CD4-positive, alpha-beta T cell (primary cell): ENCODE results near the gene CYTIP. TPM values are rescaled to one million over a fixed set of nuclear protein-coding genes. Genes with fewer than 3 reads are reported as not detected.

Experiments
- ATAC-seq: fragments of 200-7000 bp; cut with Tn5 transposase; one replicate; pipeline ENCODE4 v1.10.0; 2022; ENCODE audit warnings: mild to moderate bottlenecking; ENCODE audit not compliant: poor library complexity
- CTCF ChIA-PET: fragments of 350-600 bp; sonication (Branson Sonifier 250); formaldehyde crosslinking; loops from one replicate; lab custom pipeline; 2021; ENCODE audit warnings: antibody characterized with exemption, inconsistent platforms; lab: Charles Lee
- POLR2A ChIA-PET: fragments of 350-600 bp; sonication (Branson Sonifier 250); formaldehyde crosslinking; loops from one replicate; lab custom pipeline; 2021; ENCODE audit warnings: antibody characterized with exemption, inconsistent platforms; lab: Charles Lee
- DNase-seq, 14 experiments: peaks; one replicate each; pipeline ENCODE4 v3.0.0-alpha.2; 2013 to 2020; ENCODE audit warnings: mixed read lengths in 2 of 14
- H3K27ac ChIP-seq, 2 donors: one replicate each; pipeline versions ENCODE4 v1.5.1 to v1.7.0; 2013; ENCODE audit warnings: low read length in 2 of 2, low read depth in 1 of 2, mild to moderate bottlenecking in 1 of 2
- H3K27me3 ChIP-seq, 2 experiments: 1 replicate in 1 of 2; 2 replicates in 1 of 2; pipeline versions ENCODE4 v1.6.1 to v1.7.0; 2013; ENCODE audit warnings: low read length in 2 of 2, control low read depth in 1 of 2, mild to moderate bottlenecking in 1 of 2, moderate library complexity in 1 of 2; ENCODE audit not compliant: insufficient read depth in 2 of 2, control insufficient read depth in 1 of 2
- H3K36me3 ChIP-seq: one replicate; pipeline ENCODE4 v1.6.1; 2013; ENCODE audit warnings: low read length, control low read depth; ENCODE audit not compliant: insufficient read depth
- H3K4me1 ChIP-seq: one replicate; pipeline ENCODE4 v1.6.1; 2013; ENCODE audit warnings: low read length, control low read depth; ENCODE audit not compliant: insufficient read depth
- H3K4me3 ChIP-seq: one replicate; pipeline ENCODE4 v1.5.1; 2013; ENCODE audit warnings: mild to moderate bottlenecking, low read length, moderate library complexity
- H3K9me3 ChIP-seq, 2 experiments: 1 replicate in 1 of 2; 2 replicates in 1 of 2; pipeline versions ENCODE4 v1.6.1 to v1.7.0; 2013; ENCODE audit warnings: low read length in 2 of 2, mild to moderate bottlenecking in 2 of 2, control low read depth in 1 of 2, moderate library complexity in 1 of 2; ENCODE audit not compliant: control insufficient read depth in 1 of 2, insufficient read depth in 1 of 2
- H3K27ac Mint-ChIP-seq: one replicate; pipeline ENCODE4 v1.8.0; 2020; ENCODE audit warnings: mixed read lengths
- H3K27me3 Mint-ChIP-seq: one replicate; pipeline ENCODE4 v1.8.0; 2021; ENCODE audit warnings: mixed read lengths
- H3K36me3 Mint-ChIP-seq: one replicate; pipeline ENCODE4 v1.8.0; 2021; ENCODE audit warnings: low read depth, mixed read lengths
- H3K4me1 Mint-ChIP-seq: one replicate; pipeline ENCODE4 v1.8.0; 2021; ENCODE audit warnings: low read depth, mixed read lengths
- H3K4me3 Mint-ChIP-seq: one replicate; pipeline ENCODE4 v1.8.0; 2020; ENCODE audit warnings: mild to moderate bottlenecking, mixed read lengths
- H3K9me3 Mint-ChIP-seq: one replicate; pipeline ENCODE4 v1.8.0; 2020; ENCODE audit warnings: mixed read lengths
- CTCF ChIP-seq: fragments of 200-600 bp; IDR thresholded peaks from one replicate; pipeline ENCODE4 v1.8.0; 2022; ENCODE audit warnings: antibody characterized with exemption, mild to moderate bottlenecking
- intact Hi-C, 2 experiments: fragments of 100-400 bp; cut with DNase I in 1 of 2; cut with micrococcal nuclease in 1 of 2; formaldehyde crosslinking; loops; one replicate each; pipeline versions ENCODE4 v1.15.1 to v1.9.0; 2023 to 2025; cut with DNase I, micrococcal nuclease
- total RNA-seq, 174 experiments: library from RNA in 2 of 174; stranded (reverse) in 2 of 174; gene quantifications; one replicate each; pipeline ENCODE4 v1.2.3 and lab custom pipeline; 2021 to 2026

CYTIP gene
- total RNA-seq, 2 experiments from 2014 or later = 474 to 490 TPM

DNA sequence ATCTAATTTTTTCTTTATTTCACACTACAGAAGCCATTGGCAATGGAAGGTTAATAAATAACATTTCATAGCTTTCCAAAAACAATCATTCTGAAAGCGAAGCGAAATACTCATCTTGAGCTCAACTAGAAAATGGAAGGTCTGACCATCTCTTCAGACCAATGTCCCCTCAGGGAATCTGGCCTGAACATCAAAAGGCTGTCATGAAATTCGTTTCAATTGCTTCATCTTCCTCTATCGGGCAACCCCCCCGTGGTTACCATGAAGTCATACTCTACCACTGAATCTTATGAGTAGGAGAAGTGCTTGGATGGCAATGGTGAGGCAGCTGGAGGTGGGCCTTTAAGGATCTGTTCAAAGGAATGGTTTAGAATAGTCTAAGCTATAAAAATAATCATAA lies 22.9 kb upstream of the CYTIP start:
- Mint-ChIP-seq H3K4me1 (peaks cover 78% of the 10 kb centered on the region), H3K9me3 (no peaks in the 10 kb centered on the region), H3K36me3 (no peaks in the 10 kb centered on the region), H3K27ac (peak overlapping the region; percentile 98), H3K27me3 (no peaks in the 10 kb centered on the region), H3K4me3 (no peak overlapping the region)
- ATAC-seq = no peak
- TF ChIP-seq CTCF = no peak
- Histone ChIP-seq H3K4me1 (peaks cover 48% of the 10 kb centered on the region), H3K4me3 (no peak overlapping the region), H3K9me3 (no peaks in the 10 kb centered on the region), H3K36me3 (no peaks in the 10 kb centered on the region), H3K27me3 (no peaks in the 10 kb centered on the region), H3K27ac (no peak overlapping the region)
- DNase-seq = no peak
- intact Hi-C loops = no loop called here
- ChIA-PET CTCF (interaction anchor here (1.1 to 3.6 kb wide), 3 partner anchors 131 to 164 kb away, joined by 3 to 19 read pairs (median 7); no protein-coding TSS in a partner anchor), POLR2A (interaction anchor here (0.6 to 9.0 kb wide), 4 partner anchors 19 to 36 kb away, joined by 3 to 118 read pairs (median 4); partner anchors contain the start of gene CYTIP)

GRCh38 chr2:157465554-157465953 lies 21.7 kb upstream of the CYTIP start:
- POLR2A ChIA-PET = interaction anchor here (1.1 to 9.0 kb wide), 4 partner anchors 18 to 61 kb away, joined by 3 to 118 read pairs (median 6); partner anchors contain the start of gene CYTIP
- Mint-ChIP-seq H3K27ac (peak overlapping the region; percentile 74), H3K4me3 (no peak overlapping the region)

DNA sequence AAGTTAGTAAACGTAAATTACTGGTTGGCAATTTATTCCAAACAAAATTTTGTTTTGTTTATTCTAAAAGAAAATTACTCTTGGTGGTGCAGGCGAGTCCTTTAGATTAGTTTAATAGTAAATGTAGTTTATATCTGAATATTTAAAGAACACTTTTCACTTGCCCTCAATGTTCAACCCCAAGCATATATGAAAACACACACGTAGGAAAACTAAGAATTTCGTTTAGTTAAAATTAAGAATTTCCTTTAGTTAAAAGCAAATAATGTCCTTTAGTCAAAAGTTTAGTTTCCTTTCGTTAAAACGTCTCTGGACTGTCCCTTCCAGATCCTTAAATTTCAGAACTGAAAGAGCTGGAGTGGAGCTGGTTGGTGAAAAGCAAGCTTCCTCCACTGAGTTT lies 19.1 kb upstream of the CYTIP start:
- TF ChIP-seq CTCF = no peak
- ChIA-PET POLR2A (interaction anchor here (0.6 to 9.0 kb wide), 3 partner anchors 15 to 126 kb away, joined by 3 to 118 read pairs (median 4); partner anchors contain the start of gene CYTIP), CTCF (no interaction called here)
- ATAC-seq (no peak), DNase-seq (no peak)
- Histone ChIP-seq H3K36me3 (no peaks in the 10 kb centered on the region), H3K9me3 (no peaks in the 10 kb centered on the region), H3K27me3 (no peaks in the 10 kb centered on the region), H3K4me1 (peaks cover 31% of the 10 kb centered on the region), H3K27ac (peak overlapping the region; percentile 41 to 50), H3K4me3 (no peak overlapping the region)
- H3K4me1 Mint-ChIP-seq = peaks cover 88% of the 10 kb centered on the region
- intact Hi-C loops = no loop called here
- H3K9me3 Mint-ChIP-seq = no peaks in the 10 kb centered on the region
- H3K4me3 Mint-ChIP-seq = no peak overlapping the region
- H3K36me3 Mint-ChIP-seq = no peaks in the 10 kb centered on the region
- no peaks in the 10 kb centered on the region for H3K27me3 Mint-ChIP-seq
- peak overlapping the region; percentile 74 for H3K27ac Mint-ChIP-seq

More at GRCh38 chr2:157465554-157465953, 21.7 kb upstream of the CYTIP start:
- Mint-ChIP-seq H3K4me1 (peaks cover 88% of the 10 kb centered on the region), H3K27me3 (no peaks in the 10 kb centered on the region), H3K9me3 (no peaks in the 10 kb centered on the region), H3K36me3 (no peaks in the 10 kb centered on the region)
- intact Hi-C loops = no loop called here
- Histone ChIP-seq H3K27ac (peak overlapping the region in 1 of 2 donors; percentile 3), H3K4me1 (peaks cover 47% of the 10 kb centered on the region), H3K4me3 (no peak overlapping the region), H3K27me3 (no peaks in the 10 kb centered on the region), H3K9me3 (no peaks in the 10 kb centered on the region), H3K36me3 (no peaks in the 10 kb centered on the region)
- no peak for DNase-seq
- CTCF ChIA-PET = interaction anchor here (1.3 to 3.6 kb wide), 3 partner anchors 10 to 163 kb away, joined by 4 to 19 read pairs (median 4); no protein-coding TSS in a partner anchor
- TF ChIP-seq CTCF = no peak
- ATAC-seq = no peak
